CD4-positive, alpha-beta T cell treated with Interleukin-6 at 100 ng/mL for 8 hours (primary cell): ENCODE results near the gene SETMAR.
"Not testable (repeated sequence)": the region's sequence is repeated elsewhere in the genome, so short reads cannot be mapped to it uniquely, and the experiment has no call there.

ENCODE experiments used
- DNase-seq: peaks from one replicate; pipeline ENCODE4 v3.0.0-alpha.2; 2020; ENCODE audit warnings: mixed read lengths, low spot score

Gene SETMAR

GRCh38 chr3:4313606-4314293 is 10.6 kb downstream of the SETMAR start:
- no peak for DNase-seq

DNA sequence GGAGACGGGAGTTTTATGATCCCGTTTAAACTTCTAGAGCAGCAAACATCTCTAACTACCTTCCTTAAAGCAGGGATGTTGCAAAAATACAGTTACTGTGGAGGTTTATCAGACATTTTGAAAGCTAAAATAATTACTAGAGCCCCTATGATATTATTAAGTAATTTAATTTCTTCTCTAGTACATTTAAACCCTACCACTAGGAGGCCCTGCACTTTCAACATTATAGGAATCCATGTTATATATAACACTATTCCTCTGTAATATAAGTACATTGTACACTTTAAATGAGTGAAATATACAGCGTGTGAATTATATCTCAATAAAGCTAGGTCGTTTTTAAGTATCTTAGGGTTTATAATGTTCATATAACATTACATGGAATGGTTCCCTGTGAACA is 11.5 kb downstream of the SETMAR start:
- no peak for DNase-seq

- no peak for DNase-seq
Measured at GRCh38 chr3:4320096-4320911, 17.1 kb downstream of the SETMAR start.

GRCh38 chr3:4321732-4322131 is 18.6 kb downstream of the SETMAR start:
- no peak for DNase-seq

GRCh38 chr3:4322635-4323034 is 19.5 kb downstream of the SETMAR start:
- no peak for DNase-seq

DNA sequence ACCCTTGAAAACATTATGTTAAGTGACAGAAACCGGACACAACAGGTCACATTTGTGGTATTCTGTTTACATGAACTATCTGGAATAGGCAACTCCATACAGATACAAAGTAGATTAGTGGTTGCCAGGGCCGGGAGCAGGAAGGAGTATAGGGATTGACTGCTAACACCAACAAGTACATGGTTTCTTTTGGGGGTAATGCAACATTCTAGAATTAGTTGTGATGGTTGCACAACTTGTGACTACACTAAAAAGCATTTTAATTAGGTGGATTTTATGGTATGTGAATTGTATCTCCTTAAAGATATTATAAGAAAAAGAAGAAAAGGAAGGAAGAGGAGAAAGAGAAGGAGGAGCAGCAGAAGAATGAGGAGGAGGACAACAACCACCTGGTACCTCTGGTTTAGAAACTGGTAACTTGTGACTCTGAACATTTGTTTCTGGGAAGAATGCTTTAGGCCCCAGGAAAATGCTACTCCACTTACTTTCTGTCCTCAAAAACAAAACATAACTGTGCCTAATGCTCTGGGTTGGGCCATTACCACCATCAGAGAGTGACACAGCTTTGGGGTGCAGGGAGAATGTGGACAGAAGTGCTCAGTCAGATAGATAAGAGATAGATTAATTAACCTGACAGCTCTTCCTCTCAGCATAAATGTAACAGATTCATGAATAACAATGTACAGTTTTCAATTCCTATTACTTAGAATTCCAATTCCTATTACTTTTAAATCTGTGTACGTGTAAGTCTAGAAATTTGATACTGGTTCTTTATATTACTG is 20.3 kb downstream of the SETMAR start:
- no peak for DNase-seq

- no peak for DNase-seq
Measured at GRCh38 chr3:4326868-4327267, 23.7 kb downstream of the SETMAR start.

GRCh38 chr3:4329806-4330205 is 26.6 kb downstream of the SETMAR start:
- DNase-seq = not testable (repeated sequence)

GRCh38 chr3:4332111-4332510 is 28.9 kb downstream of the SETMAR start:
- DNase-seq = no peak

GRCh38 chr3:4332574-4332973 is 29.4 kb downstream of the SETMAR start:
- DNase-seq = no peak

GRCh38 chr3:4332991-4333390 is 29.8 kb downstream of the SETMAR start:
- no peak for DNase-seq

- DNase-seq = no peak
Measured at GRCh38 chr3:4334548-4334947, 31.4 kb downstream of the SETMAR start.

DNA sequence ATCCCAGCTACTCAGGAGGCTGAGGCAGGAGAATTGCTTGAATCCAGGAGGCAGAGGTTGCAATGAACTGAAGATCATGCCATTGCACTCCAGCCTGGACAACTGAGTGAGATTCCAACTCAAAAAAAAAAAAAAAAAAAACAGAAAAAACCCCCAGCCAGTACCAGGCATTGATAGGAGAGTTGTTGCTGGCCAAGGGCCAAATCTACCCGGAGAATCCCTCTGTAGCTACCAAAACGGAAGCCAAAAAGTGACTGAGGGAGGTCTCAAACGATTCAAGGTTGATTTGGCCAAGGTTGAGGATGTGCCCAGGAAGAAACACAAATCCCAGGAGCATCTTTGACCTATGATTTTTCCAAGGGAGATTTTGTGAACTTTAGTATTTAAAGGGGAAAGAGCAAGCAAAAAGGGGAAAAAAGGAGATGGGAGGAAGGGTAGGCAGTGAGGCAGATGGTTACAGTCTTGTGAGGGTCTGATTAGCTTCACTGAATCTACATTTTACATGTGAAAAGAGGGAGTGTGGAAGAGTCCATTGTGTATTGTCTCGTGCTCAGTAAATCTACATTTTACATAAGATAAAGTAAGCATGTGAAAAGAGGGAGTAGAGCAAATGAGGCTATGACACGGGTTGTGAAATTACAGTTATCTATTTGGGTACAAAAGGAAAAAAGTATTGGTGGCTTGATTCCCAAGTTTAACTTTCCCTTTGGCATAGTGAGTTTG is 32.8 kb downstream of the SETMAR start:
- no peak for DNase-seq

- DNase-seq = no peak
Measured at GRCh38 chr3:4336850-4337546, 33.8 kb downstream of the SETMAR start.

DNA sequence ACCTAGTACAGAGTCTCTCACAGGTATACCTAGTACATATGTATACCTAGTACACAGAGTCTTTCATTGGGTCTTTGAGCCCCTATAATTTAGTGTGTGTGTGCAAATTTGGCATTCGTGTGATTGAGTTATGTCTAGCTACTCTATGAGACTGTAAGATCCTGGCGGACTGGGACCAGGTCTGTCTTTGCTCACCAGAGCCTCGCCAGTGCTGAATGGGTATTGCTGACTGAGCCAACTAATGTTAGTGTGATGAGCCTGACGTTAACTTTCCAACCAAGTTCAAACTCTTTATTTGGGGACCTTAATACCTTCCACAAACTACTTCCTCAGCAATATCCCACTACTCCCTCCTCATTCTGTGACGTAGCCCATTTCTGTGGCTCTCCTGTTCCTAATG is 35.6 kb downstream of the SETMAR start:
- no peak for DNase-seq

DNA sequence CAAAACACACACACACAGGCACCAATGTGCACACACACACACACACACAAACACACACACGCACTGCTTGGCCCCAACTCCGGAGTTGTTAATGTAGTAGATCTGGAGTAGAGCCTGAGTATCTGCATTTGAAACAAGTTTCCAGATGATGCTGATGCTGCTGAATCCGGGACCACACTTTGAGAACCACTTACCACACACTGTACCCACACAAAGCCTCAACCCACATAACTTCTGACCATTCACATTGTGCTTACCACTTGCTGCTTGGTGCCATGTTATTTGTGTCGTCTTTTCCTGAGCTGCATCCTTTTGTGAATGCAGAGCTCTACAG is 36.9 kb downstream of the SETMAR start:
- no peak for DNase-seq

DNA sequence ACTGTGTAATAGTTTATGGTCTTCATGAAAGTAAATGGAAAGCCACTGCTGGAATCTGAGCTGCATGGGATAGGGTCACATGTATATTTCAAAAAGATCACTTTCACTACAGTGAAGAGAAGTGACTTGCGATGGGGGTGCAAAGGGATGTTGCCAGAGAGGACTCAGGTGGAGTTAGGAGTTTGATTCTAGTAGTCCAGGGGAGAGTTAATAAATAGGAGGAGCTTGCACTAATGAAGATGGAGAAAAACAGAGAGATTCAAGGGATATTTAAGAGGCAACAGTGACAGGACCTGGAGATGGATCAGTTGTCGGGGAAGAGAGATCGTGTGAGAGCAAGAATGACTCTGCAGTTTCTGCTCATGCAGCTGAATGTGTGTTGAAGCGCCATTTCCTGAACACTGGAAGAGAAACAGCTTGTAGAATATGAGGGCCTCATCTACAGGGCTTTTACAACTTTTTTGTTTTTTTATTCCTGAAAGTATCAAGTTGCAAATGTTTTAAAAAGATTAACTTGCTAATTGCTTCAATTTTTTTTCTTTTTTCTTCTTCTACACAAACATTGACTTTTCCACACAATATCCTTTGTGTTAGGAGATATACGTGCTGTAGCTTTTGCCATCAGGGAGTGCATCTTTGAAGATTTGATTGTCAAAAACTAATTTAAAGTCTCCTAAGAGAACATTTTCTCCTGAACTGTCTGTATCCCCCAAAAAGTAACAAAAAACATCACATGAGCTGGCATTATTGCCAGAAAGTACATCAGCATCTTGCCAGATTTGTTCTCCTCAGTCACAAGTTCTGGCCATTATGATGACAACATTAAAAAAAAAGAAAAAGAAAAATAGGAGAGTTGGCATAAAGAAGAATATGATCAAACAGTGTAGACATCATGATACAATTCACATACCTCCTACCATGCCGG is 37.5 kb downstream of the SETMAR start:
- no peak for DNase-seq

DNA sequence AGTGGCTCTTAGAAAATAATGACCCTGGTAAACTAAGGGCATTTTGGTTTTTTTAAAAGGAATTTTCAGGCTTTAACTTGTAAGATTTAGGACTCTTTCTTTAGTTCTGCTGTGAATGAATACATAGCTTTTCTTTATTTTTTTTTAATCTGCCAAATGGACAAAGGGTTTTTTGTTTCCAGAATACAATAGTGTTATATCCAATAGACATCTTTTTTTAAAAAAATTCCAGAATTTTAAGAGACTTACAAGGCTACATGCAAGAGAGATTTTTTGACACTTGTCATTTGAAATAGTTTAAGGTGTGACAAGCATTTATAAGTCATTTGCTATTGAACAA is 38.1 kb downstream of the SETMAR start:
- DNase-seq = no peak

DNA sequence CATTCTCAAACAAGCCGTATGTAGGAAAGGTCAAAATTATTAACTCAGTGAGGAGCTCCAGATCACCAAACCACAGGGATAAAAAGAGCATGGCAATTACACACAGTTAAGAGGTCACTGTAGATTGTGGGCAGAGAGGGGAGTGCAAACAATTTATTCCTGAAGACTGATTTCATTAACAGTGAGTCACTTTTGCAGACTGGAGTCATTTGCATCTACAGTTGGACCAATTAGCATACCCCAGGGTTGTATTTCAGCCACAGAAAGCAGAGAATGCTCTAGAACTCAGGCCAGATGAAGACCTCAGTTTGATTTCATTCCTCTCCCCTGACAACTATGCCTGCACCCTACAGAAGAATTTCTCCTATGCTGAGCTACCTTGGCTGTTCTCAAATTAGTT is 40.1 kb downstream of the SETMAR start:
- no peak for DNase-seq

GRCh38 chr3:4350789-4351163 is 47.6 kb downstream of the SETMAR start:
- DNase-seq = peak; percentile 61
